DMS114 treated with DMSO at 0.1 percent for 48 hours (cell line): ENCODE measurements around the gene NUCB2.
"Not testable (repeated sequence)": the region's sequence is repeated elsewhere in the genome, so short reads cannot be mapped to it uniquely, and the experiment has no call there.

Experiments
- DNase-seq: peaks from one replicate; lab custom pipeline; 2025; ENCODE audit not compliant: unreplicated experiment; lab: John Stamatoyannopoulos, UW

The NUCB2 gene

GRCh38 chr11:17268500-17268899 lies 8.0 kb upstream of the NUCB2 start:
- not testable (repeated sequence) for DNase-seq

GRCh38 chr11:17268902-17269301 lies 7.6 kb upstream of the NUCB2 start:
- no peak for DNase-seq

- DNase-seq, result no peak
Measured at GRCh38 chr11:17272801-17273200, 3.7 kb upstream of the NUCB2 start.

- DNase-seq, result no peak
Measured at GRCh38 chr11:17273211-17273610, 3.3 kb upstream of the NUCB2 start.

- DNase-seq, result no peak
Measured at GRCh38 chr11:17273668-17274282, 2.8 kb upstream of the NUCB2 start.

- no peak for DNase-seq
Measured at GRCh38 chr11:17275400-17276235, 921 bp upstream of the NUCB2 start.

GRCh38 chr11:17277024-17277584 lies 565 bp downstream of the NUCB2 start:
- peak; percentile 31 for DNase-seq

- DNase-seq, result no peak
Measured at GRCh38 chr11:17280494-17281127, 4.1 kb downstream of the NUCB2 start.

- DNase-seq, result no peak
Measured at GRCh38 chr11:17286332-17286731, 9.8 kb downstream of the NUCB2 start.

GRCh38 chr11:17287058-17287457 lies 10.5 kb downstream of the NUCB2 start:
- DNase-seq, result no peak

GRCh38 chr11:17291710-17292109 lies 15.2 kb downstream of the NUCB2 start:
- no peak for DNase-seq

GRCh38 chr11:17293311-17293710 lies 16.8 kb downstream of the NUCB2 start:
- DNase-seq, result no peak

GRCh38 chr11:17294033-17294432 lies 17.5 kb downstream of the NUCB2 start:
- DNase-seq, result no peak

GRCh38 chr11:17296852-17297559 lies 20.5 kb downstream of the NUCB2 start:
- DNase-seq, result no peak

GRCh38 chr11:17298302-17298701 lies 21.8 kb downstream of the NUCB2 start:
- DNase-seq, result no peak

- DNase-seq, result no peak
Measured at GRCh38 chr11:17300372-17300771, 23.8 kb downstream of the NUCB2 start.

GRCh38 chr11:17313349-17314231 lies 37.1 kb downstream of the NUCB2 start:
- no peak for DNase-seq

GRCh38 chr11:17314232-17314547 lies 37.7 kb downstream of the NUCB2 start:
- no peak for DNase-seq

- no peak for DNase-seq
Measured at GRCh38 chr11:17314904-17315426, 38.4 kb downstream of the NUCB2 start.

- DNase-seq, result no peak
Measured at GRCh38 chr11:17328871-17329494, 52.4 kb downstream of the NUCB2 start.
